ENCODE data around the gene ASPM.
"Not testable (repeated sequence)": the region's sequence is repeated elsewhere in the genome, so short reads cannot be mapped to it uniquely, and the experiment has no call there.

ASPM gene

DNA sequence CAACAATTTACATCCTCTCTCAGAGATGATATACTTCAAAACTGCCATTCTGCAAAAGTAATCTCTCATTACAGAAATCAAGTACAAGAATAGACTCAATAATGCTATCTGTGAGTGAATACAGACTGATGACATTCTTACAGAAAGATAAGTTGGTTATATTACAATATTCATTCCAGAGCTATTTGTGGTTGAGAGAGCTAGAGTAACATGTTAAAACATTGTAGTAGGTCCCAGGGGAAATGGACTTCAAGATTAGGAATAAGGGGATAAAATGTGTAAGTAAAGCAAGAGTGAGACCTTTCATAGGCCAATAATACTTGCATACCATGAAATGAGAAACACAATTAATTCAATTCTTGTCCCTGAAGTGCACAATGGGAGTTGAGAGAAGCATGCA, 80.9 kb downstream of the ASPM start:
- TF ChIP-seq, protein P1, sequence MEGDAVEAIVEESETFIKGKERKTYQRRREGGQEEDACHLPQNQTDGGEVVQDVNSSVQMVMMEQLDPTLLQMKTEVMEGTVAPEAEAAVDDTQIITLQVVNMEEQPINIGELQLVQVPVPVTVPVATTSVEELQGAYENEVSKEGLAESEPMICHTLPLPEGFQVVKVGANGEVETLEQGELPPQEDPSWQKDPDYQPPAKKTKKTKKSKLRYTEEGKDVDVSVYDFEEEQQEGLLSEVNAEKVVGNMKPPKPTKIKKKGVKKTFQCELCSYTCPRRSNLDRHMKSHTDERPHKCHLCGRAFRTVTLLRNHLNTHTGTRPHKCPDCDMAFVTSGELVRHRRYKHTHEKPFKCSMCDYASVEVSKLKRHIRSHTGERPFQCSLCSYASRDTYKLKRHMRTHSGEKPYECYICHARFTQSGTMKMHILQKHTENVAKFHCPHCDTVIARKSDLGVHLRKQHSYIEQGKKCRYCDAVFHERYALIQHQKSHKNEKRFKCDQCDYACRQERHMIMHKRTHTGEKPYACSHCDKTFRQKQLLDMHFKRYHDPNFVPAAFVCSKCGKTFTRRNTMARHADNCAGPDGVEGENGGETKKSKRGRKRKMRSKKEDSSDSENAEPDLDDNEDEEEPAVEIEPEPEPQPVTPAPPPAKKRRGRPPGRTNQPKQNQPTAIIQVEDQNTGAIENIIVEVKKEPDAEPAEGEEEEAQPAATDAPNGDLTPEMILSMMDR (conservative IDR thresholded peaks at IDR 0.05), result no peak
- no peak for TF ChIP-seq ZFX (IDR thresholded peaks at IDR 0.05)
- H3K27ac ChIP-seq, result no peak overlapping the region

DNA sequence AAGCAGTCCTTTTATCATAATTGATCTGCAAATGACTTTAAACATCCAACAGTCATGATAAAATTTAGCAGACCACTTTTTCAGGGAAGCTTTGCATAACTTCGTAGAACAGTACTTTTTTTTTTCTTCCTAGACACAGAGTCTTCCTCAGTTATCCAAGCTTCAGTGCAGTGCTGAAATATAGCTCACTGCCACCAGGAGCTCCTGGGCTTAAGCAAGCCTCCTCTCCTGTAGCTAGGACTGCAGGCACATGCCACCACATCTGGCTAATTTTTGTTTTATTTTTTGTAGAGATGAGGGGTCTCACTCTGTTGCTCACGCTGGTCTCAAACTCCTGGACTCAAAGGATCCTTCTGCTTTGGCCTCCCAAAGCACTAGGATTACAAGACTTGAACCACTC, 83.3 kb downstream of the ASPM start:
- H3K27ac ChIP-seq, result no peak overlapping the region
- TF ChIP-seq, protein P1 (conservative IDR thresholded peaks at IDR 0.05), result no peak
- TF ChIP-seq ZFX (IDR thresholded peaks at IDR 0.05), result no peak

DNA sequence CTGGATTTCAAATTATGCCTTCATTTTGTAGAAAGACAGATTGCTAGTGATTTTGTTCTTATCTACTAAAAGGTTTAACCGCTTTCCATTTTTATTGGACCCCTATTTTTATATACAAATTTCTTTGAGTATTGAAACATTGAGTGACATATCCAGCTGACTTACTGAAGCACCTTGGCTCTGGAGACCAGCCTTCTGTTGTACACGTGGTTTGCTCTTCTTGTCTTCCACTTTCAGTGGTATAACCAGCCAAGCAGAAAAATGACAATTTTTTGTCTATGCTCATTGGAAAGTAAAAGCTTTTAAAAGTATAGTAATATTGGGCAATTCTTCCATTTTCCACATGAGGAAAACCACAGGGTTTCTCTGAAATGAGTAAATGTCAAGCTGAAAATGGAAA, 83.8 kb downstream of the ASPM start:
- no peak overlapping the region for H3K27ac ChIP-seq
- no peak for TF ChIP-seq ZFX (IDR thresholded peaks at IDR 0.05)
- TF ChIP-seq, protein P1 (conservative IDR thresholded peaks at IDR 0.05), result no peak

DNA sequence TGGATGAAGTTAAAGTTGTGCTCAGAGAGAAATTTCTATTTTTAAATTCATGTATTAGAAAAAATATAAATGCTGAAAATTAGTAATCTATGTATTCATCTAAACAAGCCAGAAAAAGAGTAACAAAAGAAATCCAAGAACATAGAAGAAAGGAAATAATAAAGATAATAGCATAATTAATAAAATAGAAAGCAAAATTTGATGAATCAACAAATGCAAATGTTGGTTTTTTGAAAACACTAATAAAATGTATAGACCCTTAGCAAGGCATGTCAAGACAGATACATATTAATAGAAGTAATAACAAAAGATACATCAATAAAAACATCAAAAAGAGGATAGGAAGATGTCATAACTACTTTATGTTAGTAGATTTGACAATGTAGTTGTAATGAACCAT, 97.4 kb downstream of the ASPM start:
- H3K27ac ChIP-seq, result no peak overlapping the region

DNA sequence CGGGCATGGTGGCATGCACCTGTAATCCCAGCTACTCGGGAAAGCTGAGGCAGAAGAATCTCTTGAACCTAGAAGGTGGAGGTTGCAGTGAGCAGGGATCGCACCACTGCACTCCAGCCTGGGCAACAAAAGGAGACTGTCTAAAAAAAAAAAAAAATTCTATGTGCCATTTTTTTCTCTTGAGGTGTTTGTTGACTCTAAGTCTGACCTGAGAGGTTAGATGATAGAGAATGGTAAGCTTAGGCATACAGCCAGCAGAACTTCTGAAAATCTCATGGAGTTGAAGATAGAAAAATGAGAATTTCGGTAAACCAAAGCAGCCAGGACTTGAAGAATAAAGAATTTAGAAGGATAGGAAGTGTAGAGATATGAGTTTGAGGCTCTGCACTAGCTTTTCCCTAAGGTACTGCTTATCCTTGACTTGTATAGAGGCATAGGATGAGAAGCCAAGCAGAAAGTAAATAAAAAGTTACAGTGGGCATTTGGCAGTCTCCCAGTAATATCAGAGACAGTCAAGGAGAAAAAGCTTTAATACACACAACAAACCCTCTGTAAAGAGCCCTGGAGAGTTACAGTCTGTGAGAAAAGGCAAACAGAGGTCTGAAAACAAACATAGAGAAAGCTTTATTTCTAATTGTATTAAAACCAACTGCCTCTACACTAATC, 103.7 kb downstream of the ASPM start:
- no peak for TF ChIP-seq ZFX (IDR thresholded peaks at IDR 0.05)
- TF ChIP-seq, protein P1 (conservative IDR thresholded peaks at IDR 0.05), result no peak
- no peak overlapping the region for H3K27ac ChIP-seq

More for the DNA sequence above, 97.4 kb downstream of the ASPM start:
- TF ChIP-seq, protein P1 (conservative IDR thresholded peaks at IDR 0.05), result no peak
- no peak for TF ChIP-seq ZFX (IDR thresholded peaks at IDR 0.05)

DNA sequence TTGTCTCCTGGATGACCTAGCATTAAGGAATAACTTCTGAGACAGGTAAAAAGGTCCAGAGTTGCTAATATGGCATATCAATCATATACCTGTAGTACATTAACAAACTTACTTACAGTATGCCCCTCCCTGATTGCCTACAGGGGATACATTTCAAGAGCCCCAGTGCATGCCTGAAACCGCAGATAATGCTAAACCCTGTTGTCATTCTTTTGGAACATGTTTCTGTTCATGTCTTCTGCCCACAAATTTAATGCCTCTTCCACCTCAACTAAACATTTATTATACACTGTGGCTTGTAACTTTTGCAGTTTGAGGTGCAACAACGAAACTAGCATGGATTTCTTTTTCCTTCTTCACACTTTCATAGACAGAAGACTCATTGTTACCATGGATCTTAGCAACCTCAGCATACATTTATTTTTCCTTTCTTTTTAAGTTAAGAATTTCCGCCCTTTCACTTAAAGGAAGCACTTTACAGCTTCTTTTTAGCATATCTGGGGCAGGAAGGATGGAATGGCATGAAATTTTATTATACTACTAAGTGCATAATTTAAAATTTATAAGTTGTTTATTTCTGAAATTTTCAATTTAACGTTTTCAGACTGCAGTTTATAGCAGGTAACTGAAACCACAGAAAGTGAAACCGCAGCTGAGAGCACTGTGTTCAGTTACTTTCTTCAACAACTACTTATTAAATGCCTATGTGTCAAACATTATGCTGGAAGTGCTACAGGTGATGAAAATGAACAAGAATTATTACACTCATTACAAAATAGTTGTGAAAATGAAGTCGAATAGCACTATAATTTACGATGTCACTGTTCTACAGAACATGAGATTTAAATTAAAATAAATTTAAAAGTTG, 104.7 kb downstream of the ASPM start:
- H3K27ac ChIP-seq, result no peak overlapping the region
- TF ChIP-seq, protein P1 (conservative IDR thresholded peaks at IDR 0.05), result no peak
- no peak for TF ChIP-seq ZFX (IDR thresholded peaks at IDR 0.05)

DNA sequence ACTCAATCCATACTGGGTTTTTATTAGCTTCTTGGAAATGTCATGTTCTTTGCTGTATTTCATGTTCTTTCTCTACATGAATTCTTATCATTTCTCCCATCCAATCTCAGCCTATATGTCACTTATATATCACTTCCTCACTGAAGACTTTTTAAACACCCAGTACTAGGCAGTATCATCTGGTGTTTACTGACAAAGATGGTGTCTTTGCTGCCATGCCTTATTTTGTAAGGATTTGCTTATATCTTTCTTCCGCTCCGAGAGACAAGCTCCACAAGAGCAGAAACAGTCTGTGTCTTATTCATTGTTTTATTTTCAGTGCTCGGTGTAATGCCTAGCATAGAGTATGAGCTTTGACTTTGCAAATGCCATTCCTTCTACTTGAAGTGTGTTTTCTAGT, 109.6 kb downstream of the ASPM start:
- no peak overlapping the region for H3K27ac ChIP-seq
- TF ChIP-seq, protein P1 (conservative IDR thresholded peaks at IDR 0.05), result no peak
- no peak for TF ChIP-seq ZFX (IDR thresholded peaks at IDR 0.05)

DNA sequence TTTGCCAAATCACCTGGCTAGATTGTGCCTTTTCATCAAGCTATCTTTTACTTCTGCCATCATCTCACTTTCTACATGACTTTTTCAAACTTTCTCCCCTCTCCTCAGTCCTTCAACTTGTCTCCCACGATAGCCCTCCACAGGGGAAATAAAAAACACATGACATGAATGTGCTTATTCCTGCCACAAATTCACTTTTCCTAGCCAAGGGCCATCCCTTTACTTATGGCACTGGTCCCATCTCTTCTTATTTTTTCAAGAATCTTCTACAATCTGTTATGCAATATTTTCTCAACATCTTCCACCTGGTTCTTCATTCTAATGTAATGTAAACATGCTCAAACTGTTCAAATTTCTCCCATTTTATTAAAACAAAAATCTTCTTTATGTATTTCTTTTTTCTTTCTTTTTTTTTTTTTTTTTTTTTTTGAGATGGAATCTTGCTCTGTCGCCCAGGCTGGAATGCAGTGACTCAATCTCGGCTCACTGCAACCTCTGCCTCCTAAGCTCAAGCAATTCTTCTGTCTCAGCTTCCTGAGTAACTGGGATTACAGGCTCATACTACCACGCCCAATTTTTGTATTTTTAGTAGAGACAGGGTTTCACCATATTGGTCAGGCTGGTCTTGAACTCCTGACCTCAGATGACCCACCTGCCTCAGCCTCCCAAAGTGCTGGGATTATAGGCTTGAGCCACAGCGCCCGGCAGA, 111.7 kb downstream of the ASPM start:
- not testable (repeated sequence) for H3K27ac ChIP-seq

Data from C4-2B (cell line).